ENCODE data around the gene RAMACL. TPM values are rescaled to one million over a fixed set of nuclear protein-coding genes. Genes with fewer than 3 reads are reported as not detected.

Gene RAMACL
- total and polyA plus RNA-seq, 4 donors = 0.22 to 0.59 (median 0.31) TPM

GRCh38 chr6:166614171-166614583 lies 27.7 kb upstream of the RAMACL start:
- Histone ChIP-seq H3K9ac (ENCODE audit: low read depth in 1 of 2, low read length in 2 of 2) (no peak overlapping the region), H3K9me3 (ENCODE audit: control insufficient read depth in 4 of 4, low read length in 3 of 4) (no peaks in the 10 kb centered on the region), H3K27ac (ENCODE audit: low read depth in 1 of 2, low read length in 2 of 2) (no peak overlapping the region), H3K4me3 (ENCODE audit: low read depth in 1 of 3, low read length in 3 of 3) (no peak overlapping the region), H3K27me3 (ENCODE audit: control insufficient read depth in 4 of 4, insufficient read depth in 4 of 4, low read length in 3 of 4) (no peaks in the 10 kb centered on the region), H3K4me1 (ENCODE audit: control insufficient read depth in 4 of 4, insufficient read depth in 4 of 4, low read length in 3 of 4) (no peaks in the 10 kb centered on the region), H3K36me3 (ENCODE audit: control insufficient read depth in 4 of 4, insufficient read depth in 3 of 4, low read depth in 1 of 4, low read length in 3 of 4) (no peaks in the 10 kb centered on the region)
- WGBS = 95% methylated on average over 12 of the region's 12 CpGs
- DNase-seq (ENCODE audit: low spot score) = no peak
- no peak for TF ChIP-seq GABPA (IDR thresholded peaks at IDR 0.05 in 1 of 2, conservative IDR thresholded peaks at IDR 0.05 in 1 of 2)
- TF ChIP-seq FOXA1 (IDR thresholded peaks at IDR 0.05) = no peak
- TF ChIP-seq ZBTB33 (IDR thresholded peaks at IDR 0.05) = no peak
- TF ChIP-seq TAF1 (conservative IDR thresholded peaks at IDR 0.05) = no peak
- TF ChIP-seq ATF3 (IDR thresholded peaks at IDR 0.05) = no peak
- no peak for TF ChIP-seq HNF4A (conservative IDR thresholded peaks at IDR 0.05)
- TF ChIP-seq JUND (IDR thresholded peaks at IDR 0.05) = no peak

GRCh38 chr6:166613027-166613426 lies 26.5 kb upstream of the RAMACL start:
- H3K27ac ChIP-seq (ENCODE audit: low read depth in 1 of 2, low read length in 2 of 2) = no peak overlapping the region
- no peaks in the 10 kb centered on the region for H3K9me3 ChIP-seq (ENCODE audit: control insufficient read depth in 4 of 4, low read length in 3 of 4)
- no peak overlapping the region for H3K4me3 ChIP-seq (ENCODE audit: low read depth in 1 of 3, low read length in 3 of 3)
- WGBS = 95% methylated on average over 7 of the region's 7 CpGs
- TF ChIP-seq RAD21 (IDR thresholded peaks at IDR 0.05) (no peak), ZBTB33 (IDR thresholded peaks at IDR 0.05) (no peak), MAX (IDR thresholded peaks at IDR 0.05) (no peak), NR2F2 (IDR thresholded peaks at IDR 0.05) (no peak), FOXA1 (IDR thresholded peaks at IDR 0.05) (no peak), TAF1 (conservative IDR thresholded peaks at IDR 0.05) (no peak), EGR1 (IDR thresholded peaks at IDR 0.05; ENCODE audit: low read depth in 2 of 2) (no peak), RXRA (IDR thresholded peaks at IDR 0.05) (no peak), JUND (IDR thresholded peaks at IDR 0.05) (no peak), YY1 (IDR thresholded peaks at IDR 0.05) (no peak), FOXA2 (IDR thresholded peaks at IDR 0.05) (no peak), HNF4A (conservative IDR thresholded peaks at IDR 0.05) (no peak)
- no peaks in the 10 kb centered on the region for H3K4me1 ChIP-seq (ENCODE audit: control insufficient read depth in 4 of 4, insufficient read depth in 4 of 4, low read length in 3 of 4)
- H3K36me3 ChIP-seq (ENCODE audit: control insufficient read depth in 4 of 4, insufficient read depth in 3 of 4, low read depth in 1 of 4, low read length in 3 of 4) = no peaks in the 10 kb centered on the region
- no peak overlapping the region for H3K9ac ChIP-seq (ENCODE audit: low read depth in 1 of 2, low read length in 2 of 2)
- DNase-seq (ENCODE audit: low spot score) = no peak
- H3K27me3 ChIP-seq (ENCODE audit: control insufficient read depth in 4 of 4, insufficient read depth in 4 of 4, low read length in 3 of 4) = no peaks in the 10 kb centered on the region

- WGBS = 92% methylated on average over 11 of the region's 11 CpGs
- Histone ChIP-seq H3K27me3 (ENCODE audit: control insufficient read depth in 4 of 4, insufficient read depth in 4 of 4, low read length in 3 of 4) (no peaks in the 10 kb centered on the region), H3K27ac (ENCODE audit: low read depth in 1 of 2, low read length in 2 of 2) (no peak overlapping the region), H3K4me1 (ENCODE audit: control insufficient read depth in 4 of 4, insufficient read depth in 4 of 4, low read length in 3 of 4) (no peaks in the 10 kb centered on the region), H3K36me3 (ENCODE audit: control insufficient read depth in 4 of 4, insufficient read depth in 3 of 4, low read depth in 1 of 4, low read length in 3 of 4) (no peaks in the 10 kb centered on the region), H3K4me3 (ENCODE audit: low read depth in 1 of 3, low read length in 3 of 3) (no peak overlapping the region), H3K9me3 (ENCODE audit: control insufficient read depth in 4 of 4, low read length in 3 of 4) (no peaks in the 10 kb centered on the region), H3K9ac (ENCODE audit: low read depth in 1 of 2, low read length in 2 of 2) (no peak overlapping the region)
- DNase-seq (ENCODE audit: low spot score) = no peak
- TF ChIP-seq RXRA (IDR thresholded peaks at IDR 0.05) = no peak
- no peak for TF ChIP-seq HNF4A (conservative IDR thresholded peaks at IDR 0.05)
- no peak for TF ChIP-seq JUND (IDR thresholded peaks at IDR 0.05)
- TF ChIP-seq GABPA (IDR thresholded peaks at IDR 0.05 in 1 of 2, conservative IDR thresholded peaks at IDR 0.05 in 1 of 2) = no peak
- no peak for TF ChIP-seq EGR1 (IDR thresholded peaks at IDR 0.05; ENCODE audit: low read depth in 2 of 2)
- TF ChIP-seq MAX (IDR thresholded peaks at IDR 0.05) = no peak
- TF ChIP-seq YY1 (IDR thresholded peaks at IDR 0.05) = no peak
- TF ChIP-seq REST (IDR thresholded peaks at IDR 0.05) = no peak
- TF ChIP-seq TAF1 (conservative IDR thresholded peaks at IDR 0.05) = no peak
- no peak for TF ChIP-seq FOXA2 (IDR thresholded peaks at IDR 0.05)
- TF ChIP-seq SP1 (IDR thresholded peaks at IDR 0.05) = no peak
- TF ChIP-seq NR2F2 (IDR thresholded peaks at IDR 0.05) = no peak
- no peak for TF ChIP-seq RAD21 (IDR thresholded peaks at IDR 0.05)
- no peak for TF ChIP-seq FOXA1 (IDR thresholded peaks at IDR 0.05)
- no peak for TF ChIP-seq HNF4G (IDR thresholded peaks at IDR 0.05)
- no peak for TF ChIP-seq ATF3 (IDR thresholded peaks at IDR 0.05)
These were observed 26.0 kb upstream of the RAMACL start for GRCh38 chr6:166612471-166612881.
